DMS 273 (cell line): Measurements from ENCODE around the gene PPM1H.

ENCODE experiments used
- DNase-seq: peaks from one replicate; lab custom pipeline; 2025; ENCODE audit not compliant: unreplicated experiment; lab: John Stamatoyannopoulos, UW

Gene PPM1H

GRCh38 chr12:62716866-62717525 lies 218.0 kb downstream of the PPM1H start:
- peak; percentile 33 for DNase-seq

- DNase-seq = no peak
These were observed 218.9 kb downstream of the PPM1H start for GRCh38 chr12:62716037-62716436.

DNA sequence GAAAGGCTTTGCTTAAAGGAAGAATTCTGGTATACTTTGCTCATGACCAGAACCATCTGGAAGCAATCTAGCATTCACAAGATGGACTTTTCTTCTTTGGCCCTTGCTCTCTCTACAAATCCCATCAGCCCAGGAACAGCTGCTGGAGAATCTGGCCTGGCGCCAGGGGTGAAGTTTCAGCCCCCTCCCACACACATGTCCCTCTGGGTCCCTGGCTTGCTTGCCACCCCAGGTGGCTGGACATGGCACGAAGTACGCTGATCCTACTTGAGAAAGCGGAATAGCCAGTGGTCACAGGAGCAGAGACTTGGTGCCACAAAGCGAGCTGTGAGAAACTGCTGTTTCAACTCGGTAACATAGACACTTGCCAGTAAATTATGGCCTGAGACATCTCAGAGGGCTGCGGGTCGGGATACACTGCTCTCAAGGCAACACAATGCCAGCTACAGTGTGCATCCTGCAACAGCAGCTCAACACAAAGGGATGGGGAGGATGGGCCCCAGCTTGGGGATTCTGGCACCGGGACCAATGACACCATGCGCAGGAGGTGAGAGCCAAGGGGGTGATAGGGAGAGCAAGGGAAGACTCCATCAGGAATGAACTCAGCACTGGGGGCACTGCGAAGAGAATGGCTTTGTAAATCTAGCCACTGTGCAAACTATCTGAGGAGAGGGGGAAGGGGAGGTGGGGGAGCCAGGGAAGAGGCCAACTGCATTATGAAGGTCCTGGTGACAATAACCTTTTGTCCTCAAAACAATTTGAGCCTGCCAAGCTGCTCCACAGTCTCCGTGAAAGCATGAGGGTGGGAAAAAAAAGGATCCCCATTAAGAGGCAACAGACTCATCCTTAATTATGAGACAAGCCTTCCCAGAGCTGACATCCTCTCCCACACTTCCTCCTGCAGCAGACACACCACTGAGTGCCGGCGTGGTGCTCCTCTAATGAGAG lies 219.9 kb downstream of the PPM1H start:
- peak; percentile 61 for DNase-seq

GRCh38 chr12:62714181-62714773 lies 220.7 kb downstream of the PPM1H start:
- DNase-seq = no peak

- DNase-seq = no peak
These were observed 221.2 kb downstream of the PPM1H start for GRCh38 chr12:62713723-62714122.

DNA sequence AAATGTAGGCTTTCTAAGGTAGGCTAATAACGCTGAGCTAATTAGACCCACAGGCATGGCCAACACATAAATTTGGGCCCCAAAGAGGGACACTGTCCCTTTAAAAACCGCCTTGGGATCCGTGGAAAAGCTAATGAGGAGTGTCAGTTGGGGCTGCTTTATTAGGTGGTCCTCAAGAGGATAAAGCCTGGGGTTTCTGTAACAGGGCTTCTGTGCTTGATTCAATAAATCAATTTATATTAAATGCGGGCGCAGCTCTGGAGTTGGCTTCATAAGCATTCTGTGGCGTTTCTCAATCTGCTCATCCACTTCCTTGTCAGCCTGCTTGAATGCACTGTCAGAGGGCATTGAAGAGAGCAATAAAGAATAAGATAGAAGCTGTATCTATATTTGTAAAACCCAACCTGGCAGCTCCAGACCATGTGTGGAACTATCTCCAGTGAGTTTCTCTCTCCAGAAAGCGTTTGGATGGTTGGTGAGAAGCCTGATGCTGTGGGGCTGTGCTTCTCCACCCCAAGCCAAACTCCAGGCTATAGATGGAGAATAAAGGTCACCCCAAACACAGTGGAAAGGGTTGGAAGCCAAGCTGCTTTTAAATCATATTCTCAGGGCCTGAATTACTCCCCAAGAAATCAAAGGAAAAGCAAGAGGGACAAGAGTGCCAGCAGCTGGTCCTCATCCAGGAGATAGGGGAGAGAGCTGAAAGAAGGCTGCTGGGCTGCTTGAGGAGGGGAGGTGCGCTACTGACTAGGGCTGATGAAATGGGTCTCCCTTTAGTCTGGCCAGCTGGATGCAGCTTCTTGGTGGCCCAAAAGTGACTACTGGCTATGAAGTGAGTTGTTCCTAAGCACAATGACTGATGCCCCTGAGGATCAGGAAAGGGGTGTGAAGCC lies 222.0 kb downstream of the PPM1H start:
- DNase-seq = no peak

DNA sequence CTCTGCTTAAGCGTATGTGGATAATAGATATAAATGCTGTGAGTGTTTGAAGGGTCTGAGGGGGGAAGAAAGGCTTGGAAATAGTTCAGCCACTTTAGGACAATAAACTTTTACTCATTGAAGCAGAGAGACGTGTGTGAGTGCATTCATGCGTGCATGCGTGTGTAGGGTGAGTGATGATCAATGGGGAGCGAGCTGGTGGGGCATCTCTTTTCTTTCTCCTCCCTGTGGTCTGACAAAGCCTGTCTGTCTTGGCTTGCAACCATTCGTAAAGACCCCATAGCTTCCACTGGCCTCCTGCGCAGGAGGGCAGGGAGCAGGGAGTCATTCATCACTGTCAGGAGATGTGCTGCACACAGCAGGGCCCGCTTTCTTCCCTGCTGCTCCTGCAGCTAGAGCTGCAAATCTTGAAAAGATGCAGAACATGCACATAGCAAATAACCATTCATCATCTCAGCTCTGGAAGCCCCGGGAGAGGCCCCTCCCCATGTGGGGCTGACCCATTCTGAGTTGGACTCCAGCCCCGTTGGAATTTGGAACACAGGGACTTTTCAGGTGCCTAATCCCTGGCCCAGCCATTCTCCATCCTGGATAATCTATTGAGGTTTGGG lies 223.2 kb downstream of the PPM1H start:
- DNase-seq = no peak

DNA sequence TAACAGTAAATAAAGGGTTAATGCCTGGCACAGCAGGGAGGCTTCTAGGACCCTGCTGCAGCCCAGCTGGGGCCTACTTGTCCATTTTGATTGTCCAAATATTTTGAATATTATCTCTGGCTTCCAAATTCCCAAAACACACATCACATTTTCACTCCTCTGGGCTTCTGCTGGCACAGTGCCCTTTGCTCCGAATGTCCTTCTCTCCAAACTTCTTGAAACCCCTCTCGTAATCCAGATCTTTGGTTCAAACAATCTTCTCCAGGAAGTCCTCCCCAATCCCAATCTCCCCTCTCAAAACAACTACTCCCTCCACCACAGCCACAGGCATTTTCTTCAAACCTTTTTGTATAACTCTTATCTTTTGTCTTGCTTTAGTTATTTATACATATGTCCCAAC lies 225.6 kb downstream of the PPM1H start:
- DNase-seq = no peak

DNA sequence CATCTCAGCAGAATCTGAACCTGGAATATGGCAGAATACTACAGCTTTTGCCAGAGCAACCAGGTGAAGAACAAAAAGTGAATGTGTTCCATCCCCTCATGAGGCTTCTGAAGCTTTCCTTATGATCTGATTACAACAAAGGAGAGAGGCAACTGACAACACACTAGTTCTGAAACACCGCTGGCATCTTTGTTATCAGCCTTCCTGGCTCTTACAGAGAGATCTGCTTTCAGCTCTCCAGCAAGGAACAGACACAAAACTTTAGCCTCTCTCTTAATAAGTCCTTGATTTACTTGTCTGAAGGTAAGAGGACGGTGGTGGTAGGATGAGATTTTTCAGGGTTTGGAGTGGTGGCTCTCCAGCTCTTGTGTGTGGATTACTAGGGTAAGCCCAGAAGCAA lies 227.0 kb downstream of the PPM1H start:
- DNase-seq = no peak

DNA sequence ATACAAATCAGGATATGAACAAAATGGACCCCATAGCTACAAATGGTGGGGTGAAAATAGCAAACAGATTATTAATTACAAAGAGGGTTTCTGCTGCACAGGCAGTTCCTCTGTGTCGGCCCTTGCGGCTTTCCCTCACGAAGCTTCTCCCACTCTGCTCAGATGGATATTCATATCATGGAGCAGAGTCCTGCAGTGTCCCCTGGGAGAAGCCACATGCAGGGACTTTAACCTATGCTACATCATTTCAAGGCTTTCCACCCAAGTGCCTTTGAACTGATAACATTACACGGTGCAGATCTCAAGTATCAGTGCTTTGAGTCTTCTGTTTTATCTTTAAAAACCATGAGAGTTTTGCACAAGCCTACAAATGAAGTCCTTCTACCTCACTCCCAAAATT lies 229.1 kb downstream of the PPM1H start:
- no peak for DNase-seq

DNA sequence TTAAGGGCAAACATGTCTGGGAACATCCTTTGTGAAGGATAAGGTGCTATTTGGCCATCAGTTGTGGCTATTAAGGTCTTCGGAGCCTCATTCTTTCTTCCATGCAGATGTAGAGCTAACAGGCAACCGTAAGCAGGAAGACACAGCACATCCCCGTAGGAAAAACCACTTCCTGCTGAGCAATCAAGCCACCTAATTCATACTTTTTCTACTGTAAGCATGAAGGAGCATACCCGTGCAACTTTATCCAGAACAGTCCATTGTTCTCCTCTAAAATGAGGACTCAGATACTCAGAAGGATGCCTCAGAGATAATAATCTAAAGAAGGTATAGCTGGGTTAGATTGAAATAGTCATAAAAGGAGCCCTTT lies 232.0 kb downstream of the PPM1H start:
- DNase-seq = no peak

- no peak for DNase-seq
These were observed 233.5 kb downstream of the PPM1H start for GRCh38 chr12:62701492-62701891.

DNA sequence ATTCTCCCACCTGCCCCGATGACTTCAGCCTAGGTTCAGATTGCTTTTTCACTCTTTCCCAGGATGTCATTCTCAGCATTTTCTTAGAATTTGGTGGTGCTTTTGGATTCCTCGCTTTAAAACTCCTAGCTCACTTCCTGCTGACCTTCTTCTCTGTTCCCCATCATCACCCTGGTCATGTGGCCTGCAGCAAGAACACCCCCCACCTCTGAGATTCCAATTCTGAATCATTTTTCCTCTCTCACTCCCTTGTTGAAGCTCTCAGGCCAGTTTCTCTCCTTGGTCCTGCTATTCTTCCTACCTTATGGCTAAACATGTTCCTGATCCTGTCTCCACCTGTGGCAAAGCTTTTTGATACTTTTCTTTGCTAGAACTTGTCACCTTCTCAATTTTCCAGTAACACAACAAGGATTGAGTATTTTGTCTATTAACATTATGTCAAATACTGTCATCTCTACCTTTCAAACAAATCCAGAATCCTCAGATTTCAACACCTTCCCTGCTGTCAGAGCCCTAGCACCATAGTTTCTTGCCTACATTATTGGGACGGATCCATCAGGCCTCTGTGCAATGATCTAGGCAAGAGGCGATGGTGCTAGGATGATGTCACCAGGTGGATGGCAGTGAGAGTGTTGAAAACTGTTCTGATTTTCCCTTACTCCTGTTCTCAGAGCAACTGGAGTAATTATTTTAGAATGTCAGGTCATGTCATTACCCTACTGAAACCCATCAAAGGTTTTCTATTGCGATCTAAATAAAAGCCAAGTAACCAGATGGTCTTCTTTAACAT lies 234.7 kb downstream of the PPM1H start:
- DNase-seq = no peak

DNA sequence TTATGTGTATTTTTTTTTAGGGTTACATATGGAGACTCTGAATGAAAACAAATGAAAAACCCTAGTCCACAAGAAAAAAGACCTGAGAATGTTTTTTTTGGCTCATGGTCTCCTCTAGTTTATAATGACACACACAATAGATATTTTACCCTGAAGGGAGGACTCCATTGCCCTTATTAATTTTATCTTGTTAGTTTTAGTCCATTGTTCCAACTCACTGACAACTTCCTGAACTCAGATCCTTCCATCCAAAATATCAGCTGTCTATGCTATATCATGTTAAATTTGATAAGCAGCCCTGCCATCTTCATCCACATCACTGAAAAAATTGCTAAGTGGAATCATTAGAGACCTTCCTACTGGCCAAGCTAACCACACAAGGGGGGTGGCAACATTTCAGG lies 236.2 kb downstream of the PPM1H start:
- no peak for DNase-seq

DNA sequence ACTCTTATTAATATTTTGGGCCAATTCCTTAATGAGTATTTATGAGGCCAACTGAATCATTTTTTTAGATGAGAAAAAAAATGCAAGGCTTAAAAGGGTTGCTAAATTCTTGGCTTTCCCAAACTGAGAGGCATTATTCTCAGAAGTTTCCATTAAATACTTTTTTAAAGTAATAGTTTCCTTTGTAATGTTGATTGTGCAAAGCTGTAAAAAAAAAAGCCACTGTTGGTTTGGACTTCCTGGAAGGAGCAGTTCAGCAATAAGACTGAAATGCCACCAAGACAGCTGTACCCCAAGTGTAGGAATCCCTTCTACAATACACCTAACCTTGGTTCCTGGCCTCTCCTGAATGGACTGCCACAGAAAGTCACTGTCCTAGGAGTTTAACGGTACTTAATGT lies 237.1 kb downstream of the PPM1H start:
- DNase-seq = no peak

- no peak for DNase-seq
These were observed 239.3 kb downstream of the PPM1H start for GRCh38 chr12:62695696-62696095.

- DNase-seq = no peak
These were observed 240.3 kb downstream of the PPM1H start for GRCh38 chr12:62694632-62695031.

DNA sequence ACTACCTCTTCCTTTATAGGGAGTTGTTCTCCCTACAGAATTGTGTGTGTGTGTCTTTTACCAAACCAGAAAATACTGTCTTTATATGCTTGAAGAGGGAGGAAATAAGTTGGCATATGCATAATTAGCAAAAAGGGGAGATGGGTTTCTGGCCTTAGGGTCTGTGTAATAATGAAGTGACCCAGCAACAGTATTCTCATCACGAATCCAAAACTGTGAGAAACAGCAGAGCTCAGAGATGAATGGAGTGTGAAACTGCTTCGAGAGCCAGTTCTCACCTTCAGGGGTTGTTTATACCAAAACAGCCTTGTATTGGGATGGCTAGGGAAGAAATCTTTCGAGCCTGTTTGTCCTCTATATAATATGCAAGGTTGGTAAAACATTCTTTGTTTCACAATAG lies 240.8 kb downstream of the PPM1H start:
- no peak for DNase-seq

GRCh38 chr12:62693376-62694050 lies 241.4 kb downstream of the PPM1H start:
- peak; percentile 44 for DNase-seq
